GM18870 (cell line): Measurements from ENCODE around the gene CIBAR2.

ENCODE experiments used
- ATAC-seq: cut with Tn5 transposase; IDR thresholded peaks from one replicate; pipeline ENCODE4 v1.9.1; 2021; ENCODE audit warnings: moderate library complexity; ENCODE audit not compliant: unreplicated experiment

CIBAR2 gene

DNA sequence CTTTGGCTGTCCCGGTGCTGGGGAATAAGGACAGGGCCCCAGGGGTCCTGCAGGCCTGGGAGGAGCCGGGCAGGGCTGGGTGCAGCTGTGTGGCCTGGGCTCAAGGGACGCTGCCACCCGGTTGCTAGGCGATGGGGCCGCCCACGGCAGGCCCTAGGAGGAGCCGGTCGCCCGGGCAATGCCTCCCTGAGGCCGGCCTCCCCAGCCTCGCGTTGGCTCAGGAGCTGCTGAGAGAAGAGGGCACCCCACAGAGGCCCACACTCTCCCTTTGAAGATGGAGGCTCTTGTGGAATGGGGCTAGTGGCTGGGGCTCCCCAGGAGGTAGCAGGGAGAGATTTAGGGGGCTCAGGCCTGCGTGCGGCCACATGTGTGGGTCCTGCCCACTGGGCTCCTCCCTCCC lies at the start of gene CIBAR2:
TSS of gene CIBAR2 (minus strand) at position 109 of the 400 bp plus-strand sequence. CDS start 120 bp downstream, outside the sequence.
- ATAC-seq = no peak

DNA sequence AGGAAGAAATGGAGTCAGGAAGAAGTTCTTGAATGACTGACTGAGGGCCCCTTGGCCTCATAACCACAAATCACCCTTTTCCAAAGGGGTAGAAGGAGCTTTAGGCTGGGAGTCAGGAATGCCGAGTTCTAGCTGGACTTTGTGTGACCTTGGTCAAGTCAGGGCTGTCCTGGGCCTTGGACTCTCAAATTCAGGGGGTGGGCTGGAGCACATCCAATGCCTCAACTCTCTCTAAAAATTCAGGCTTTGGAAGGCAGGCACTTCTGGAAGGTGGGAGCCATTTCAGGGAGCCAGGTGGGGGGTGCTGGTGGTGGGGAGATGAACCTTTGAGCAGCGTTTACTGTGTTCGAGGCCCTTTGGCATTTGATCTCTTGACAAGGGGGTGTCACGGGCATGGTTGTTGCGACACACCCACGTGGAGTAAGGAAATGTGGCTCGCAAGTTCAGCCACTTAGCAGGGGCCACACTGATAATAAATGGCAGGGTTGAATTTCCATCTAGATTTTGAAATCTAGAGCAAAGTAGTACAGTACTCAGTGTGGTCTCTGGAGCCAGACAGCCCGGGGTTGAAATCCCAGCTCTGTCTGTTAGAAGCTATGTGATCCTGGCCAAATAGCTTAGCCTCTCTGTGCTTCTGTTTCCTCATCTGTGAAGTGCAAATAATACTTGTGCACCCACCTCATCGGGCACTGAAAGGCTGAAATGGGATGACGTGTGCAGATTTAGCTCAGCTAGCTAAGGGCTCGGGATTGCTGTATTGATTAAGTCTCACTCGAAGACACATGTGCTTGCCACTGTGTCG lies 47.1 kb upstream of the CIBAR2 start:
- ATAC-seq = no peak

DNA sequence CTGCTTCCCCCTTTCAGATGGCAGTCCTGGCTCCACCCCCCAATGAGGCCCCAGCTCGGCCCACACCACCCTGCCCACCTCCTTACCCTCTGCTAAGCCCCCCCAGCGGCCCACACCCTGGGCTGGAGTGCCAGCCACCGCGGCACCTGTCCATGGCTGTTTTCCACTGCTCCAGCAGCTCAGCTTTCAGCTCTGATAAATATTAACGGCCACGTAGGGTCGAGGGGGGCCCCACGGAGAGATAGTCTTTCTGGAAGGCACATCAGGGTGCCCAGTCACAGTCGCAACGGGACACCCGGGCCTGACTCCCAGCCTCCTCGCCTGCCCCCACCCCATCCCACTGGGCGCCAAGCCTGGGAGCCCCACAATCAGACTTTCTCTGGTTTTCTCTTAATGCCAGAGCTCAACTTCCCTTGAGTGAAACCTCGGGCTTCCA lies 46.5 kb upstream of the CIBAR2 start:
- no peak for ATAC-seq

GRCh38 chr16:85157813-85158742 lies 45.8 kb upstream of the CIBAR2 start:
- ATAC-seq = no peak

DNA sequence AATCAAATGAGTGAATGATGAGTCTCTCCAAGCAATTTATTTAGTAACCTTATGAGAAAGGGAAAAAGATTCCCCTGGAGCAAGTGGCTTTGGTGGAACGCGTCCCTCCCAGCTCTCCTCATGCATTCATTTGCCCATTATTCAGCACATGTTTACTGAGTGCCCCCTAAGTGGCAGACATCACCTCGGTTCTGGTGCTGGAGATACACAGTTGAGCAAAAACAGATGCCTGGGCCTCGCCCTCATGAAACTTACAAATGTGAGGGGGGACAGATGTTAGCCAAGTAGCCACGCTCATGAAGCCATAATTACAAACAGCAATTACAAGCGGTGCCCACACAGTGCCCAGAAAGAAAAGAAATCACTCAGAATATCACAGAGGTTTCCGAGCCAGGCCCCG lies 45.1 kb upstream of the CIBAR2 start:
- ATAC-seq = no peak

- ATAC-seq = no peak
Observed at GRCh38 chr16:85156869-85157268, 44.6 kb upstream of the CIBAR2 start.

GRCh38 chr16:85156440-85156839 lies 44.2 kb upstream of the CIBAR2 start:
- ATAC-seq = no peak

GRCh38 chr16:85153656-85154091 lies 41.4 kb upstream of the CIBAR2 start:
- no peak for ATAC-seq

GRCh38 chr16:85153046-85153445 lies 40.8 kb upstream of the CIBAR2 start:
- no peak for ATAC-seq

DNA sequence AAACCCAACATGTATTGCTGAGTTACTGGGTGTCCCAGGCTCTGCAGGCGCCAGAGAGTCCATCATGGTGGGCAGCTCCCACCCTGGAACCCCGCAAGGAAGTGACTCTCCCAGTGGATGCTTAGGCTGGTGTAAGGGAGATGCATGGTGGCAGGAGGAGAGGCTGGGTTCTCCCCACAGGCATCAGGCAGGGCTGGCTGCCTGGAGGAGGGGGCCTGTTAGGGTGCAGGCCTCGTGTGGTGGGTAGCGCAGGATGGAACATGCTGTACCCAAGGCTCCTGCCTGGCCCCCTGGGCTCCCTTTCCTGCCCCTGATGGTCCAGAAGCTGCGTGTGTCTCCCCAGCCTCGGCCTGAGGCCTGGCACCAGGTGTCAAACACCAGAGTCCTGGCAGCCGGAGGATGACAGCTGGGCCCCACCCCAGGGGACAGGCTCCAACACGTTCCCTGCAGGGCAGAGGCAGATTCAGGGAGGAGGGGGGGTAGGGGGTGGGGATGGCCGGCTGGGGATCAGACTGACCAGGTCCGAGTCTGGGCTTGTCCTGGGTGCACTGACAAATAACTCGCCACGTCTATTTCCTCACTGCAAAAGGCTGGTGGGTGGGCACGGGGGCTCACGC lies 40.2 kb upstream of the CIBAR2 start:
- ATAC-seq = no peak

DNA sequence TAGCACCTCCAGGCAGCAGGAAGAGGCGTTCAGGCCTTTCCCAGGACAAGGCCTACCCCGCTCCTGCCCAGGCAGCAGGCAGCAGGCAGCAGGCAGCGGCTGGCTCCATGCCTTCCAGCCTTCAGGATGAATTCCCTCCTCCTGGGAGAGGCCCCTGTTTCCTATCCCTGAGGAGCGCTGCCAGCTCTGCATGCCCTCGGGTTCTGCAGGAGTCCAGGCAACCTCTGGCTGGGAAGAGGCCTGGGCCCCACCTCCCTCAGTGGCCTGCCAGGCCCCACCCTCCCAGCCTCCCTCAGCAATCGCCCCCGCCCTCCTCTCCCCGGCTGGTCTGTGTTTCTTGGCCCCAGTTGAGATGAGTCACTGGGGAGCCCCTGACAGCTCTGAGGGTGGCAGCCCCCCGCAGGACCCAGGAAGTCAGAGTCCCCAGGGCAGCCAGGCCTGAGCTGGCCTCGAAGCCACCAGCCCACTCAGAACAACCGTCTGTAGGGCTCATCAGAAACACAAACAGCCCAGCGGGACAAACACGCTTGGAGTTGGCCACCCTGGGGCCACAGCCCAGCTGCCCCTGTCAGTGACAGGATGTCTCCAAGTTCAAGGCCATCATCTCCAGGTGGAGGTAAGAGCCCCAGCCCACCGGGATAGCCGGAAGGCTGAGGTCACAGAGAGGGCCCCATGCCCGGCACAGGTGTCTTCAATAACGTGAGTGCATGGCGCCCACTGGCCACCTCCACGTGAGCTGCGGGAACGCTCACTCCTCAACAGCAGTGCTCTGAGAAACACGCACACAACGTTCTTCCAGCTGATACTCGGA lies 39.5 kb upstream of the CIBAR2 start:
- no peak for ATAC-seq

GRCh38 chr16:85151079-85151602 lies 38.9 kb upstream of the CIBAR2 start:
- no peak for ATAC-seq

DNA sequence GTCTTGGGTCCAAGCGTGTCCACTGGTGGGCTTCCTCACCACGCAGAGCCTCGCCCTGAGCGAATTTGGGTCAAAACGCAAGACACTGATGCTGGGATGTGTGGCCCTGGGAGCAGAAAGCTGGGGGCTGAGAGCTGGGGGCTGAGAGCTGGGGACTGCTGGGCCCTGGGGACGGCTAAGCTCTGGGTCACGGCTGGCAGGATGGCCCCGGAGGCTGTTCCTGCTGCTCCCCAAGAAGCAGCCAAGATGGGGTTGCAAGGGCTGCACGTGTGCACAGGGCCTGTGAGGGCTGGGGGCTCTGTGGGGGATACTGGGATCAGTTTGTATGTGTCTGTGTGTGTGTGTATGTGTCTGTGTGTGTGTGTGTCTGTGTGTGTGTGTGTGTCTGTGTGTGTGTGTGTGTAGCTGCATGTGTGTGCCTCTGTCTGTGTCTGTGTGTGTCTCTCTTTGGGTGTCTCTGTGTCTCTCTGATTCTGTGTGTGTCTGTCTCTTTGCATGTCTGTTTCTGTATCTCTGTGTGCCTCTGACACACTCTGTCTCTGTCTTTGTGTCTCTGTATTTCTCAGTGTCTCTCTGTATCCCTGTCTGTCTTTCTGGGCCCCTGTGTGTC lies 38.2 kb upstream of the CIBAR2 start:
- no peak for ATAC-seq

DNA sequence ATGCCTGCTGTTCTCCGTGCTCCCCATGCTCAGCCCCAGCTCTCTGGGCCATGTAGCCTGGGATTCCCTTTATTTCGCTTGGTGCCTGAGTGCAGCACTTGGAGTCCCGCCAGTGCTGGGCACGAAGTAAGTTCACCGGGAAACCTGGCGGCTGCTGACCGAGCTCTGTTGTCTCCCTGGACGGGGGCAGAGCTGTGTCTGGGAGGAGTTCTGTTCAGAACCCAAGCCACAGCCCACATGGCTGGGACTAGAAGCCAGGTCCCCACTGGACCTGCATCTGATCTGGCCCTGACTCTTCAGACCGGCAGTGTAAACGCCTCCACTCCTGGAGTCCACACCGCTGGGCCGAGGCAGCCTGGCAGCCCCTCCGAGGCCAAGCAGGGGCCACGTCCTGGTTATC lies 37.5 kb upstream of the CIBAR2 start:
- ATAC-seq = no peak

- ATAC-seq = no peak
Observed at GRCh38 chr16:85148931-85149330, 36.7 kb upstream of the CIBAR2 start.

- ATAC-seq = no peak
Observed at GRCh38 chr16:85146922-85147651, 34.8 kb upstream of the CIBAR2 start.

DNA sequence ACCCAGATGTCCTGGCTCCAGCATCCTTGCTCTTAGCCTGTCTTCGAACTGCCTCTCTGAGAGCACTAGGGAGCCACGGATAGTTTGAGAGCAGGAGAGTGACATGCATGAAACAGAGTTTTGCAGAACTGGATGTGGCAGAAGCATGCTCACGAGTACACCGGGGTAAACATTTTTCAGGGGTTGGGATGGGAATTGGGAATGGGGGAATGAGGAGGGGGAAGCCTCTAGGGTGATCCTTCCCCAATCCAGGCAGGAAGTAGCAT lies 34.2 kb upstream of the CIBAR2 start:
- ATAC-seq = no peak

- ATAC-seq = no peak
Observed at GRCh38 chr16:85145734-85146531, 33.7 kb upstream of the CIBAR2 start.

GRCh38 chr16:85145188-85145587 lies 32.9 kb upstream of the CIBAR2 start:
- no peak for ATAC-seq
